HepG2 (cell line): Measurements from ENCODE around the gene SLC29A3. TPM values are rescaled to one million over a fixed set of nuclear protein-coding genes. Genes with fewer than 3 reads are reported as not detected.

Experiments used
- ATAC-seq: fragments of 200-7000 bp; cut with Tn5 transposase; 3 replicates; pipeline ENCODE4 v1.9.1; 2020; ENCODE audit warnings: mild to moderate bottlenecking, moderate library complexity
- BruUV-seq: library from RNA; stranded (reverse); fragments of 400-500 nt; replicated peaks from 2 replicates; lab custom pipeline; 2021; lab: Mats Ljungman, UMichigan
- CTCF ChIA-PET: fragments of 300-600 bp; formaldehyde crosslinking; extraction: SDS; loops from one replicate; lab custom pipeline; 2021; ENCODE audit warnings: low total read pairs, inconsistent platforms, low intra/inter-chr PET ratio; lab: Yijun Ruan, JAX
- POLR2A ChIA-PET: fragments of 350-600 bp; sonication (Branson Sonifier 250); formaldehyde crosslinking; loops from one replicate; lab custom pipeline; 2020; ENCODE audit warnings: antibody characterized with exemption, inconsistent platforms; lab: Yijun Ruan, JAX
- DNase-seq: peaks from one replicate; pipeline ENCODE4 v3.0.0-alpha.2; 2015; ENCODE audit warnings: low spot score
- FAIRE-seq: peaks from 3 replicates; lab custom pipeline; 2011; peaks lifted over from hg19 to GRCh38; lab: Jason Lieb, UNC
- H2AFZ ChIP-seq: one replicate; pipeline ENCODE4 v1.6.1; 2011; ENCODE audit warnings: low read length, inconsistent platforms
- H3K27ac ChIP-seq: fragments of 300-600 bp; 3 replicates; pipeline ENCODE4 v1.8.0; 2011; ENCODE audit warnings: mixed run types, mild to moderate bottlenecking, mixed read lengths, low read length, inconsistent platforms; ENCODE audit not compliant: insufficient read depth; ENCODE audit errors: extremely low read length
- H3K27me3 ChIP-seq, 2 experiments: fragments of 200-600 bp in 1 of 2; 2 replicates in 1 of 2; 3 replicates in 1 of 2; pipeline versions ENCODE4 v1.6.0 to v1.8.0; 2011; ENCODE audit warnings: low read length in 2 of 2, mild to moderate bottlenecking in 2 of 2, moderate library complexity in 2 of 2, inconsistent platforms in 1 of 2; ENCODE audit not compliant: insufficient read depth in 2 of 2, control insufficient read depth in 1 of 2
- H3K36me3 ChIP-seq, 2 experiments: fragments of 200-600 bp in 1 of 2; replicated peaks in 1 of 2; 2 replicates in 1 of 2; 3 replicates in 1 of 2; pipeline versions ENCODE4 v1.5.1 to v1.8.0; 2011; ENCODE audit warnings: low read length in 2 of 2, inconsistent platforms in 1 of 2; ENCODE audit not compliant: insufficient read depth in 2 of 2, control insufficient read depth in 1 of 2
- H3K4me1 ChIP-seq: 2 replicates; pipeline ENCODE4 v1.5.1; 2012; ENCODE audit warnings: low read length, inconsistent platforms; ENCODE audit not compliant: insufficient read depth
- H3K4me2 ChIP-seq: 2 replicates; pipeline ENCODE4 v1.6.0; 2011; ENCODE audit warnings: low read depth, low read length, inconsistent platforms
- H3K4me3 ChIP-seq, 3 experiments: fragments of 200-600 bp in 1 of 3; sonication (generic), shearing (Covaris generic) in 1 of 3; replicated peaks in 1 of 3; 2 replicates each; pipeline ENCODE4 v1.5.1; 2011 to 2016; ENCODE audit warnings: low read length in 3 of 3, inconsistent platforms in 2 of 3, low read depth in 2 of 3, mild to moderate bottlenecking in 2 of 3, control low read depth in 1 of 3, mixed read lengths in 1 of 3; ENCODE audit not compliant: insufficient read depth in 1 of 3
- H3K79me2 ChIP-seq: one replicate; pipeline ENCODE4 v1.6.1; 2011; ENCODE audit warnings: low read length, inconsistent platforms; ENCODE audit not compliant: insufficient read depth
- H3K9ac ChIP-seq: 2 replicates; pipeline ENCODE4 v1.6.0; 2011; ENCODE audit warnings: mild to moderate bottlenecking, low read depth, low read length, inconsistent platforms; ENCODE audit not compliant: insufficient read depth
- H3K9me3 ChIP-seq: 2 replicates; pipeline ENCODE4 v1.5.1; 2012; ENCODE audit warnings: mild to moderate bottlenecking, low read length
- H4K20me1 ChIP-seq: 2 replicates; pipeline ENCODE4 v1.6.0; 2011; ENCODE audit warnings: inconsistent platforms, mild to moderate bottlenecking, low read length, moderate library complexity; ENCODE audit not compliant: insufficient read depth
- ZNF768 ChIP-seq: sonication (generic); formaldehyde crosslinking; IDR thresholded peaks from 2 replicates; pipeline ENCODE4 v1.4.0; 2020; ENCODE audit warnings: missing genetic modification reagents
- WGBS: methylation state at CpG from one replicate; pipeline ENCODE4 v1.1.6; 2017; ENCODE audit warnings: low lambda C conversion rate; 5-methylcytosine and 5-hydroxymethylcytosine counted together
- in situ Hi-C: cut with HindIII; loops from 2 replicates; pipeline ENCODE4 v1.10.0; 2017; ENCODE audit warnings: low pct_unique_long_range_greater_than_20kb; ENCODE audit not compliant: extremely low pct_ligation_motif_present
- intact Hi-C: fragments of 100-400 bp; cut with micrococcal nuclease; formaldehyde crosslinking; loops from one replicate; pipeline ENCODE4 v1.10.0; 2022; ENCODE audit not compliant: unreplicated experiment
- polyA plus RNA-seq, 8 experiments: library from polyadenylated mRNA; depleted of rRNA in 3 of 8; stranded (reverse) in 7 of 8; unstranded in 1 of 8; fragments of >200 nt; fragmentation: Illumina TruSeq in 4 of 8; extraction: Trizol in 4 of 8; gene quantifications; 2 replicates each; pipeline versions ENCODE4 v1.2.1 to v1.2.3, GENCODE V29; 2011 to 2016; ENCODE audit warnings: low read depth in 4 of 8, missing spikeins in 1 of 8, mixed read lengths in 1 of 8; ENCODE audit not compliant: insufficient read depth in 1 of 8
- total RNA-seq, 5 experiments: library from RNA; depleted of rRNA; stranded (reverse); fragments of >200 nt; fragmentation: Illumina TruSeq; extraction: Trizol; gene quantifications; 2 replicates each; pipeline ENCODE4 v1.2.3, GENCODE V29; 2016; ENCODE audit warnings: low read depth in 1 of 5
- TF ChIP-seq, protein P1 (sequence below): sonication (generic); formaldehyde crosslinking; conservative IDR thresholded peaks from 2 replicates; pipeline ENCODE4 v1.8.1; 2023; ENCODE audit warnings: missing genetic modification reagents
- TF ChIP-seq, protein P2 (sequence below): sonication (generic); formaldehyde crosslinking; IDR thresholded peaks from 2 replicates; pipeline ENCODE4 v1.5.1; 2020; ENCODE audit warnings: missing genetic modification reagents, mild to moderate bottlenecking, borderline replicate concordance

SLC29A3 gene
- total and polyA plus RNA-seq, 2 of the 13 experiments (the other 11 are each of a cell fraction or from before 2014, with no cell fraction given) = 8.6 to 11.8 TPM

GRCh38 chr10:71359364-71360046 lies 40.4 kb downstream of the SLC29A3 start:
- Histone ChIP-seq H4K20me1 (no peaks in the 10 kb centered on the region), H3K4me1 (no peaks in the 10 kb centered on the region), H2AFZ (no peak overlapping the region), H3K79me2 (no peaks in the 10 kb centered on the region), H3K9ac (no peak overlapping the region), H3K4me3 (no peak overlapping the region), H3K9me3 (no peaks in the 10 kb centered on the region), H3K4me2 (no peak overlapping the region), H3K27me3 (no peaks in the 10 kb centered on the region), H3K36me3 (peaks cover 22 to 57% of the 10 kb centered on the region in 2 experiments), H3K27ac (no peak overlapping the region)
- intact Hi-C loops = no loop called here
- TF ChIP-seq ZNF768 (CRISPR knock-in tag) = peak; percentile 69; the same call in 1 of the 2 replicates
- TF ChIP-seq, protein P1, sequence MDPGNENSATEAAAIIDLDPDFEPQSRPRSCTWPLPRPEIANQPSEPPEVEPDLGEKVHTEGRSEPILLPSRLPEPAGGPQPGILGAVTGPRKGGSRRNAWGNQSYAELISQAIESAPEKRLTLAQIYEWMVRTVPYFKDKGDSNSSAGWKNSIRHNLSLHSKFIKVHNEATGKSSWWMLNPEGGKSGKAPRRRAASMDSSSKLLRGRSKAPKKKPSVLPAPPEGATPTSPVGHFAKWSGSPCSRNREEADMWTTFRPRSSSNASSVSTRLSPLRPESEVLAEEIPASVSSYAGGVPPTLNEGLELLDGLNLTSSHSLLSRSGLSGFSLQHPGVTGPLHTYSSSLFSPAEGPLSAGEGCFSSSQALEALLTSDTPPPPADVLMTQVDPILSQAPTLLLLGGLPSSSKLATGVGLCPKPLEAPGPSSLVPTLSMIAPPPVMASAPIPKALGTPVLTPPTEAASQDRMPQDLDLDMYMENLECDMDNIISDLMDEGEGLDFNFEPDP (CRISPR knock-in tag) = no peak
- TF ChIP-seq, protein P2, sequence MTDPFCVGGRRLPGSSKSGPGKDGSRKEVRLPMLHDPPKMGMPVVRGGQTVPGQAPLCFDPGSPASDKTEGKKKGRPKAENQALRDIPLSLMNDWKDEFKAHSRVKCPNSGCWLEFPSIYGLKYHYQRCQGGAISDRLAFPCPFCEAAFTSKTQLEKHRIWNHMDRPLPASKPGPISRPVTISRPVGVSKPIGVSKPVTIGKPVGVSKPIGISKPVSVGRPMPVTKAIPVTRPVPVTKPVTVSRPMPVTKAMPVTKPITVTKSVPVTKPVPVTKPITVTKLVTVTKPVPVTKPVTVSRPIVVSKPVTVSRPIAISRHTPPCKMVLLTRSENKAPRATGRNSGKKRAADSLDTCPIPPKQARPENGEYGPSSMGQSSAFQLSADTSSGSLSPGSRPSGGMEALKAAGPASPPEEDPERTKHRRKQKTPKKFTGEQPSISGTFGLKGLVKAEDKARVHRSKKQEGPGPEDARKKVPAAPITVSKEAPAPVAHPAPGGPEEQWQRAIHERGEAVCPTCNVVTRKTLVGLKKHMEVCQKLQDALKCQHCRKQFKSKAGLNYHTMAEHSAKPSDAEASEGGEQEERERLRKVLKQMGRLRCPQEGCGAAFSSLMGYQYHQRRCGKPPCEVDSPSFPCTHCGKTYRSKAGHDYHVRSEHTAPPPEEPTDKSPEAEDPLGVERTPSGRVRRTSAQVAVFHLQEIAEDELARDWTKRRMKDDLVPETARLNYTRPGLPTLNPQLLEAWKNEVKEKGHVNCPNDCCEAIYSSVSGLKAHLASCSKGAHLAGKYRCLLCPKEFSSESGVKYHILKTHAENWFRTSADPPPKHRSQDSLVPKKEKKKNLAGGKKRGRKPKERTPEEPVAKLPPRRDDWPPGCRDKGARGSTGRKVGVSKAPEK (CRISPR knock-in tag) = no peak
- DNase-seq (no peak), ATAC-seq (no peak), FAIRE-seq (no peak)
- in situ Hi-C loops = no loop called here
- CTCF ChIA-PET = no interaction called here
- 69% methylated on average over 7 of the region's 9 CpGs for WGBS
- no TSS peak for BruUV-seq
- POLR2A ChIA-PET = no interaction called here
